HCT116 (cell line): ENCODE results near the gene CS. TPM values are rescaled to one million over a fixed set of nuclear protein-coding genes. Genes with fewer than 3 reads are reported as not detected.

Source experiments
- ATAC-seq: fragments of 200-7000 bp; cut with Tn5 transposase; 2 replicates; pipeline ENCODE4 v1.9.1; 2020; ENCODE audit warnings: mild to moderate bottlenecking, moderate library complexity
- Bru-seq: library from RNA; stranded (reverse); fragments of 400-500 nt; gene quantifications from one replicate; lab custom pipeline; 2021; lab: Mats Ljungman, UMichigan
- BruChase-seq, 2 experiments: library from RNA; stranded (reverse); fragments of 400-500 nt; gene quantifications; one replicate each; lab custom pipeline; 2021; lab: Mats Ljungman, UMichigan
- BruUV-seq: library from RNA; stranded (reverse); fragments of 400-500 nt; replicated peaks from 2 replicates; lab custom pipeline; 2021; lab: Mats Ljungman, UMichigan
- CTCF ChIA-PET: fragments of 300-600 bp; sonication (Branson Sonifier 250); formaldehyde crosslinking; loops from one replicate; lab custom pipeline; 2021; ENCODE audit warnings: antibody characterized with exemption; lab: Charles Lee
- POLR2A ChIA-PET: fragments of 300-600, 350-600 bp; sonication (Branson Sonifier 250); formaldehyde crosslinking; loops from one replicate; lab custom pipeline; 2021; ENCODE audit warnings: antibody characterized with exemption; lab: Charles Lee
- RAD21 ChIA-PET, 2 experiments: fragments of 300-600 bp; sonication (Branson Sonifier 250); formaldehyde crosslinking; loops; one replicate each; lab custom pipeline; 2023; ENCODE audit warnings: low total read pairs in 2 of 2; ENCODE audit not compliant: uncharacterized antibody in 2 of 2, unreplicated experiment in 2 of 2, low non-redundant PET in 1 of 2; lab: Charles Lee
- DNase-seq: peaks from one replicate; pipeline ENCODE4 v3.0.0-alpha.2; 2010; ENCODE audit warnings: low read depth, low spot score
- H2AFZ ChIP-seq: fragments of 200-600 bp; shearing (Covaris generic), sonication (generic); 2 replicates; pipeline ENCODE4 v1.6.1; 2017; ENCODE audit warnings: low read depth, mixed run types, mixed read lengths, antibody characterized with exemption, low read length; ENCODE audit not compliant: poor library complexity, severe bottlenecking
- H3K27ac ChIP-seq: 2 replicates; pipeline ENCODE4 v1.5.1; 2012; ENCODE audit warnings: low read depth, low read length
- H3K27me3 ChIP-seq: fragments of 200-600 bp; sonication (generic); 2 replicates; pipeline ENCODE4 v1.6.1; 2016; ENCODE audit warnings: mixed run types, low read length, mixed read lengths; ENCODE audit not compliant: insufficient read depth
- H3K36me3 ChIP-seq, 2 experiments: fragments of 200-500 bp in 1 of 2; fragments of 200-600 bp in 1 of 2; sonication (Bioruptor generic) in 1 of 2; sonication (generic) in 1 of 2; 2 replicates each; pipeline versions ENCODE4 v1.5.1 to v1.6.1; 2014 to 2016; ENCODE audit warnings: low read length in 2 of 2, inconsistent platforms in 1 of 2, mixed read lengths in 1 of 2, mixed run types in 1 of 2; ENCODE audit not compliant: insufficient read depth in 2 of 2, control insufficient read depth in 1 of 2
- H3K4me1 ChIP-seq, 2 experiments: fragments of 200-600 bp in 1 of 2; sonication (generic) in 1 of 2; 2 replicates each; pipeline versions ENCODE4 v1.5.1 to v1.6.1; 2012 to 2017; ENCODE audit warnings: low read length in 2 of 2, inconsistent platforms in 1 of 2, mild to moderate bottlenecking in 1 of 2, mixed read lengths in 1 of 2, mixed run types in 1 of 2, moderate library complexity in 1 of 2; ENCODE audit not compliant: insufficient read depth in 2 of 2, control insufficient read depth in 1 of 2
- H3K4me2 ChIP-seq: fragments of 200-600 bp; sonication (generic); 2 replicates; pipeline ENCODE4 v1.6.1; 2017; ENCODE audit warnings: mixed run types, low read length, mixed read lengths
- H3K4me3 ChIP-seq, 2 experiments: fragments of 200-600 bp in 1 of 2; sonication (generic) in 1 of 2; replicated peaks in 1 of 2; 2 replicates each; pipeline ENCODE4 v1.5.1; 2011 to 2016; ENCODE audit warnings: low read length in 2 of 2, control low read depth in 1 of 2, low read depth in 1 of 2, mild to moderate bottlenecking in 1 of 2, mixed read lengths in 1 of 2, mixed run types in 1 of 2
- H3K79me2 ChIP-seq: fragments of 200-600 bp; sonication (generic); 2 replicates; pipeline ENCODE4 v1.6.1; 2017; ENCODE audit warnings: mild to moderate bottlenecking, mixed run types, low read length, moderate library complexity, mixed read lengths; ENCODE audit not compliant: insufficient read depth
- H3K9ac ChIP-seq: fragments of 200-600 bp; sonication (generic); 2 replicates; pipeline ENCODE4 v1.6.1; 2016; ENCODE audit warnings: low read length, mixed read lengths
- H3K9me2 ChIP-seq: fragments of 200-600 bp; sonication (generic), shearing (Covaris generic); 2 replicates; pipeline ENCODE4 v1.6.1; 2017; ENCODE audit warnings: mixed run types, mild to moderate bottlenecking, moderate library complexity; ENCODE audit not compliant: insufficient read depth
- H3K9me3 ChIP-seq, 2 experiments: fragments of 200-500 bp in 1 of 2; fragments of 200-600 bp in 1 of 2; sonication (Bioruptor generic) in 1 of 2; sonication (generic) in 1 of 2; 2 replicates each; pipeline ENCODE4 v1.6.1; 2014 to 2017; ENCODE audit warnings: low read length in 2 of 2, mixed read lengths in 2 of 2, inconsistent platforms in 1 of 2, low read depth in 1 of 2, mild to moderate bottlenecking in 1 of 2, mixed run types in 1 of 2, moderate library complexity in 1 of 2; ENCODE audit not compliant: control insufficient read depth in 1 of 2, insufficient read depth in 1 of 2
- H4K20me1 ChIP-seq: fragments of 200-600 bp; sonication (generic), shearing (Covaris generic); 2 replicates; pipeline ENCODE4 v1.6.1; 2017; ENCODE audit warnings: mixed run types, mild to moderate bottlenecking, moderate library complexity; ENCODE audit not compliant: insufficient read depth
- CBX3 ChIP-seq: IDR thresholded peaks from 2 replicates; pipeline ENCODE4 v1.6.1; 2012; ENCODE audit warnings: low read depth
- CEBPB ChIP-seq: IDR thresholded peaks from 2 replicates; pipeline ENCODE4 v1.6.1; 2012; ENCODE audit warnings: low read depth
- EGR1 ChIP-seq: IDR thresholded peaks from 2 replicates; pipeline ENCODE4 v1.6.1; 2012; ENCODE audit warnings: low read depth
- ELF1 ChIP-seq: IDR thresholded peaks from 2 replicates; pipeline ENCODE4 v1.6.1; 2012; ENCODE audit warnings: low read depth, borderline replicate concordance
- EZH2 ChIP-seq: fragments of 200-600 bp; sonication (generic); IDR thresholded peaks from 2 replicates; pipeline ENCODE4 v1.6.1; 2017; ENCODE audit warnings: antibody characterized with exemption, mixed run types
- EZH2phosphoT487 ChIP-seq: fragments of 200-600 bp; IDR thresholded peaks from 2 replicates; pipeline ENCODE4 v1.6.1; 2018; ENCODE audit warnings: antibody characterized with exemption, borderline replicate concordance
- FOSL1 ChIP-seq: IDR thresholded peaks from 2 replicates; pipeline ENCODE4 v1.6.1; 2012; ENCODE audit warnings: low read depth
- JUND ChIP-seq: IDR thresholded peaks from 2 replicates; pipeline ENCODE4 v1.6.1; 2012
- POLR2AphosphoS5 ChIP-seq: IDR thresholded peaks from 2 replicates; pipeline ENCODE4 v1.6.1; 2011; ENCODE audit warnings: mild to moderate bottlenecking, low read depth, low read length, moderate library complexity
- RAD21 ChIP-seq: IDR thresholded peaks from 2 replicates; pipeline ENCODE4 v1.6.1; 2012; ENCODE audit warnings: low read depth, mild to moderate bottlenecking
- SIN3A ChIP-seq: IDR thresholded peaks from 2 replicates; pipeline ENCODE4 v1.6.1; 2012; ENCODE audit warnings: low read depth
- SP1 ChIP-seq: IDR thresholded peaks from 2 replicates; pipeline ENCODE4 v1.6.1; 2012; ENCODE audit warnings: low read depth
- SRF ChIP-seq: IDR thresholded peaks from 2 replicates; pipeline ENCODE4 v1.6.1; 2012; ENCODE audit warnings: low read depth
- TCF7L2 ChIP-seq: IDR thresholded peaks from 2 replicates; pipeline ENCODE4 v1.7.0; 2011; ENCODE audit warnings: borderline replicate concordance, inconsistent platforms; ENCODE audit not compliant: insufficient read depth, insufficient read length; ENCODE audit errors: extremely low read depth
- YY1 ChIP-seq: IDR thresholded peaks from 2 replicates; pipeline ENCODE4 v1.6.1; 2011; ENCODE audit warnings: low read length, low read depth, moderate library complexity, mild to moderate bottlenecking; ENCODE audit not compliant: insufficient replicate concordance; ENCODE audit errors: extremely low read depth
- ZFX ChIP-seq: fragments of 450-650 bp; IDR thresholded peaks from 2 replicates; pipeline ENCODE4 v1.6.1; 2017
- ZNF274 ChIP-seq: fragments of 200-500 bp; sonication (Bioruptor generic); IDR thresholded peaks from 2 replicates; pipeline ENCODE4 v1.6.1; 2014; ENCODE audit warnings: mild to moderate bottlenecking, low read depth, low read length, inconsistent platforms
- intact Hi-C: fragments of 100-400 bp; cut with micrococcal nuclease; formaldehyde crosslinking; loops from 2 replicates; pipeline ENCODE4 v1.10.0; 2022
- long read RNA-seq: library from polyadenylated mRNA; unstranded; transcript quantifications from one replicate; pipeline ENCODE4 v2.0.0, GENCODE V29; 2021; ENCODE audit not compliant: unreplicated experiment
- polyA plus RNA-seq: library from polyadenylated mRNA; unstranded; fragments of >200 nt; gene quantifications from 2 replicates; pipeline ENCODE4 v1.2.1, GENCODE V29; 2012; ENCODE audit warnings: missing spikeins
- total RNA-seq: library from RNA; stranded (reverse); gene quantifications from one replicate; pipeline ENCODE4 v1.2.1, GENCODE V29; 2021; ENCODE audit not compliant: unreplicated experiment
- TF ChIP-seq, protein P1 (sequence below): IDR thresholded peaks from 2 replicates; pipeline ENCODE4 v1.6.1; 2012
- TF ChIP-seq, protein P2 (sequence below): IDR thresholded peaks from 2 replicates; pipeline ENCODE4 v1.6.1; 2012; ENCODE audit warnings: low read depth
- TF ChIP-seq, protein P3 (sequence below): IDR thresholded peaks from 2 replicates; pipeline ENCODE4 v1.6.1; 2011; ENCODE audit warnings: mild to moderate bottlenecking, low read length, moderate library complexity; ENCODE audit not compliant: insufficient replicate concordance; ENCODE audit errors: extremely low read depth

CS gene
- total RNA-seq, result 270 TPM
- polyA plus RNA-seq, result 127 and 142 TPM in 2 replicates
- Bru-seq, nascent RNA, result percentile 80 among the genes with signal in this experiment
- percentile 98 among the genes with signal in this experiment for BruChase-seq, experiment 1, labeled RNA remaining after a 6-hour chase
- percentile 94 among the genes with signal in this experiment for BruChase-seq, experiment 2, labeled RNA remaining after a 2-hour chase
- long read RNA-seq, transcript CS-201 (11 exons, 2,975 nt), result major isoform, 327 of 463 reads
- long read RNA-seq, transcript CS-212 (12 exons, 3,057 nt), result minor isoform, 10 of 463 reads
- long read RNA-seq, partial matches to known transcripts, result 66 of 463 reads
- long read RNA-seq, other reads (novel, unspliced or antisense), result 60 of 463 reads

DNA sequence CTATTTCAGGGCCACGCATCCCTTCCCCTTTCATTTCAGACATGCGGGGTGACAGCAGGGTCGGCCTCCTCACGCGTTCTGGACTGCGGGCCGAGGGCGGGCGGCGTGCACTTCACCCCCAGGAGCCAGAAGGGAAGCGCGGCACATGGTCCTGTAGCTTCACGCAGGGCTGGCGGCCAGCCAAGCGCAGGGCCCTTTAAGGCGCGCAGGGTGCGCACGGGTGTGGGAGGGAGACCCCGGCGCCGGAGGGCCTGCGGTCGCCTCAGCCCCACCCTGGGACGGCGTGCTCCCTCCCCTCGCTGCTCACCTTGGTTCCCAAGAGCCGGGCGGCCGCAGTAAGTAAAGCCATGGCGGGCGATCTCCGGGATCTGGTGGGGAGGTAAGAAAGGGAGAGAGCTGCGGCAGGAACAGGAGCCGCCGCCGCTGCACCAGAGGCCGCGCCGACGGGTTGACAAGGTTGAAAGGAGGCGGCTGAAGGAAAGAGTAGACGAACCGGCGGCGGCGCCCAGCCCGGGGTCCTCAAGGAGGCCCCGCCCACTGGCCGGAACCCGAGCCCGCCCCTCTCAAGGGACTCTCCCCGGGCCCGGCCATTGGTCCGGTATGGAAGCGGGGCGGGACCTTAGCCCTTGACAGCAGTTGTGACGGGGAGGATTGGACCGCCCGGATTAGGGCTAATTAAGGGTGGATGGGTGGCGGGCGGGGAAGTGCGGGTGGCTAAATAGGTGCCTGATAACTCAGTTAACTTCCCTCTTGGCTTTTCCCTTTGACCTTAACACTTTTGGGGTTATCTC lies at the start of gene CS:
CS (minus strand) TSS at position 478 of the 791 bp plus-strand sequence; CDS start at position 349, 129 bp downstream.
- ChIA-PET CTCF (no interaction called here), RAD21 (interaction anchor here in 1 of 2 experiments (1.1 kb wide), 1 partner anchor 9 kb away, joined by 3 read pairs; no protein-coding TSS in a partner anchor), POLR2A (interaction anchor here (0.6 to 1.2 kb wide), 2 partner anchors 9 to 60 kb away, joined by 3 to 4 read pairs; partner anchors contain the start of gene STAT2)
- H3K4me1 ChIP-seq, result peaks cover 22 to 44% of the 10 kb centered on the region in 2 experiments; a peak in 3 of 4 replicates
- ATAC-seq, result peak; percentile 96
- no peaks in the 10 kb centered on the region for H3K9me2 ChIP-seq
- no peaks in the 10 kb centered on the region for H3K27me3 ChIP-seq
- H3K36me3 ChIP-seq, result peaks cover 3 to 12% of the 10 kb centered on the region in 2 experiments; a peak in 2 of 4 replicates
- H2AFZ ChIP-seq, result peak within 1 kb of the TSS; percentile 5
- no TSS peak for BruUV-seq
- peak within 1 kb of the TSS; percentile 74 for H3K27ac ChIP-seq
- no peaks in the 10 kb centered on the region for H3K9me3 ChIP-seq
- H3K4me3 ChIP-seq, result peak within 1 kb of the TSS; percentile 69 to 99
- no peaks in the 10 kb centered on the region for H4K20me1 ChIP-seq
- intact Hi-C loops, result loop anchor here (1.0 to 2.0 kb wide), 2 partner anchors 16 to 181 kb away; partner anchors contain the start of gene ZC3H10
- H3K4me2 ChIP-seq, result peak within 1 kb of the TSS; percentile 93
- H3K9ac ChIP-seq, result peak within 1 kb of the TSS; percentile 96
- peak; percentile 96 for DNase-seq
- peaks cover 53% of the 10 kb centered on the region for H3K79me2 ChIP-seq
- TF ChIP-seq JUND (no peak), YY1 (no peak), EZH2 (no peak), POLR2AphosphoS5 (peak; percentile 65), EGR1 (no peak), EZH2phosphoT487 (no peak), FOSL1 (no peak), TCF7L2 (peak; percentile 42), SIN3A (peak; percentile 88), CBX3 (no peak), CEBPB (no peak), ZFX (peak; percentile 58; the same call in 1 of the 2 replicates), ZNF274 (no peak), ELF1 (no peak), SRF (peak; percentile 77), SP1 (peak; percentile 86), RAD21 (no peak)
- TF ChIP-seq, protein P1, sequence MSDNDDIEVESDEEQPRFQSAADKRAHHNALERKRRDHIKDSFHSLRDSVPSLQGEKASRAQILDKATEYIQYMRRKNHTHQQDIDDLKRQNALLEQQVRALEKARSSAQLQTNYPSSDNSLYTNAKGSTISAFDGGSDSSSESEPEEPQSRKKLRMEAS, result peak; percentile 96
- TF ChIP-seq, protein P2, sequence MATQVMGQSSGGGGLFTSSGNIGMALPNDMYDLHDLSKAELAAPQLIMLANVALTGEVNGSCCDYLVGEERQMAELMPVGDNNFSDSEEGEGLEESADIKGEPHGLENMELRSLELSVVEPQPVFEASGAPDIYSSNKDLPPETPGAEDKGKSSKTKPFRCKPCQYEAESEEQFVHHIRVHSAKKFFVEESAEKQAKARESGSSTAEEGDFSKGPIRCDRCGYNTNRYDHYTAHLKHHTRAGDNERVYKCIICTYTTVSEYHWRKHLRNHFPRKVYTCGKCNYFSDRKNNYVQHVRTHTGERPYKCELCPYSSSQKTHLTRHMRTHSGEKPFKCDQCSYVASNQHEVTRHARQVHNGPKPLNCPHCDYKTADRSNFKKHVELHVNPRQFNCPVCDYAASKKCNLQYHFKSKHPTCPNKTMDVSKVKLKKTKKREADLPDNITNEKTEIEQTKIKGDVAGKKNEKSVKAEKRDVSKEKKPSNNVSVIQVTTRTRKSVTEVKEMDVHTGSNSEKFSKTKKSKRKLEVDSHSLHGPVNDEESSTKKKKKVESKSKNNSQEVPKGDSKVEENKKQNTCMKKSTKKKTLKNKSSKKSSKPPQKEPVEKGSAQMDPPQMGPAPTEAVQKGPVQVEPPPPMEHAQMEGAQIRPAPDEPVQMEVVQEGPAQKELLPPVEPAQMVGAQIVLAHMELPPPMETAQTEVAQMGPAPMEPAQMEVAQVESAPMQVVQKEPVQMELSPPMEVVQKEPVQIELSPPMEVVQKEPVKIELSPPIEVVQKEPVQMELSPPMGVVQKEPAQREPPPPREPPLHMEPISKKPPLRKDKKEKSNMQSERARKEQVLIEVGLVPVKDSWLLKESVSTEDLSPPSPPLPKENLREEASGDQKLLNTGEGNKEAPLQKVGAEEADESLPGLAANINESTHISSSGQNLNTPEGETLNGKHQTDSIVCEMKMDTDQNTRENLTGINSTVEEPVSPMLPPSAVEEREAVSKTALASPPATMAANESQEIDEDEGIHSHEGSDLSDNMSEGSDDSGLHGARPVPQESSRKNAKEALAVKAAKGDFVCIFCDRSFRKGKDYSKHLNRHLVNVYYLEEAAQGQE, result no peak
- TF ChIP-seq, protein P3, sequence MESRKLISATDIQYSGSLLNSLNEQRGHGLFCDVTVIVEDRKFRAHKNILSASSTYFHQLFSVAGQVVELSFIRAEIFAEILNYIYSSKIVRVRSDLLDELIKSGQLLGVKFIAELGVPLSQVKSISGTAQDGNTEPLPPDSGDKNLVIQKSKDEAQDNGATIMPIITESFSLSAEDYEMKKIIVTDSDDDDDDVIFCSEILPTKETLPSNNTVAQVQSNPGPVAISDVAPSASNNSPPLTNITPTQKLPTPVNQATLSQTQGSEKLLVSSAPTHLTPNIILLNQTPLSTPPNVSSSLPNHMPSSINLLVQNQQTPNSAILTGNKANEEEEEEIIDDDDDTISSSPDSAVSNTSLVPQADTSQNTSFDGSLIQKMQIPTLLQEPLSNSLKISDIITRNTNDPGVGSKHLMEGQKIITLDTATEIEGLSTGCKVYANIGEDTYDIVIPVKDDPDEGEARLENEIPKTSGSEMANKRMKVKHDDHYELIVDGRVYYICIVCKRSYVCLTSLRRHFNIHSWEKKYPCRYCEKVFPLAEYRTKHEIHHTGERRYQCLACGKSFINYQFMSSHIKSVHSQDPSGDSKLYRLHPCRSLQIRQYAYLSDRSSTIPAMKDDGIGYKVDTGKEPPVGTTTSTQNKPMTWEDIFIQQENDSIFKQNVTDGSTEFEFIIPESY, result no peak
